ENCODE measurements around the gene TSC2.

Gene TSC2

GRCh38 chr16:2026461-2027023 lies 21.2 kb upstream of the TSC2 start, which contains the start of gene NHERF2:
TSS of gene NHERF2 (plus strand) at chr16:2026902. CDS start at chr16:2027006, 104 bp downstream.
- Histone ChIP-seq H3K4me3 (replicated peaks; ENCODE audit: low read depth, low read length) (peak within 1 kb of the TSS; percentile 34), H3K27me3 (replicated peaks; ENCODE audit: control insufficient read depth, insufficient read depth, low read length) (peaks cover 12% of the 10 kb centered on the region), H3K36me3 (ENCODE audit: control insufficient read depth, insufficient read depth, low read length) (no peaks in the 10 kb centered on the region)
- DNase-seq (ENCODE audit: extremely low read depth, insufficient read length), result peak; percentile 15
- TF ChIP-seq, protein P1, sequence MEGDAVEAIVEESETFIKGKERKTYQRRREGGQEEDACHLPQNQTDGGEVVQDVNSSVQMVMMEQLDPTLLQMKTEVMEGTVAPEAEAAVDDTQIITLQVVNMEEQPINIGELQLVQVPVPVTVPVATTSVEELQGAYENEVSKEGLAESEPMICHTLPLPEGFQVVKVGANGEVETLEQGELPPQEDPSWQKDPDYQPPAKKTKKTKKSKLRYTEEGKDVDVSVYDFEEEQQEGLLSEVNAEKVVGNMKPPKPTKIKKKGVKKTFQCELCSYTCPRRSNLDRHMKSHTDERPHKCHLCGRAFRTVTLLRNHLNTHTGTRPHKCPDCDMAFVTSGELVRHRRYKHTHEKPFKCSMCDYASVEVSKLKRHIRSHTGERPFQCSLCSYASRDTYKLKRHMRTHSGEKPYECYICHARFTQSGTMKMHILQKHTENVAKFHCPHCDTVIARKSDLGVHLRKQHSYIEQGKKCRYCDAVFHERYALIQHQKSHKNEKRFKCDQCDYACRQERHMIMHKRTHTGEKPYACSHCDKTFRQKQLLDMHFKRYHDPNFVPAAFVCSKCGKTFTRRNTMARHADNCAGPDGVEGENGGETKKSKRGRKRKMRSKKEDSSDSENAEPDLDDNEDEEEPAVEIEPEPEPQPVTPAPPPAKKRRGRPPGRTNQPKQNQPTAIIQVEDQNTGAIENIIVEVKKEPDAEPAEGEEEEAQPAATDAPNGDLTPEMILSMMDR (IDR thresholded peaks at IDR 0.05; ENCODE audit: insufficient read depth, low read length, poor library complexity, severe bottlenecking), result no peak

DNA sequence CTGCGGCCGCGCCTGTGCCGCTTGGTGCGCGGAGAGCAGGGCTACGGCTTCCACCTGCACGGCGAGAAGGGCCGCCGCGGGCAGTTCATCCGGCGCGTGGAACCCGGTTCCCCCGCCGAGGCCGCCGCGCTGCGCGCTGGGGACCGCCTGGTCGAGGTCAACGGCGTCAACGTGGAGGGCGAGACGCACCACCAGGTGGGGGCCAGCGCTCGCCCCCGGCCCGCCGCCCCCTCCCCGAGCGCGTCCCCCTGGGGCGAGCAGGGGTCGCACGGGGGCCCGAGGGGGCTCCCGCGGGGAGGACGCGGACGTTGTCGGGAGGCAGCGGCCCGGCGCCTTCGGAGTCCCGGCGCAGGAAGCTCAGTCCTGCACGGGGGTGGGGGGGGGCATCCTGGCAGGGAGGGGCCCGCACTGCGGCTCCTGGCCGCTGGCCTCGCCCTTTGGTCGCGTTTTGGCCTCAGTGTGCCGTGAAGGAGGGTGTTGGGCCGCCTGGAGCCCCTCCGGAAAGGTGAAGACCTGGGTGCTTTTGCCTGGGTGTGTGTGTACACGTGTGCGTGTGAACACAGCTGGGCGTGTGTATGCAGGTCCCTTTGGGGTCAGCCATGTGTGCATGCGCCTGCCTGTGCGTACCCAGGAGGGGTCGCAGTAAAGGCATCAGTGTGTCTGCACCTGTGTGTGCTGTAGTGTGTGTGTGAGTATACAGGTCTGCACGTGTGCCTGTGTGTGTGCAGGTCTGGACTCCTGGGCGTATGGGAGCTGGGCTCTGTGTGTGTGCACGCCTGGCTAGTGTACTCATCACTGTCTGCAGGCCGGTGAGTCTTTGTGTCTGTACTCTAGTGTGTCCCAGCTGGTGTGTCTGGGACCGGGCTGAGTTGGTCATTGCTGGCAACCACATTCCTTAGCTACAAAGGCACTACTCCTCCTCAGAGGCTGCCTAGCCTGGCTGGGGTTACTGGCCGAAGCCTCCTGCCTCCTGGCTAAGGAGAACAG lies 20.5 kb upstream of the TSC2 start:
- peak; percentile 23 for DNase-seq (ENCODE audit: extremely low read depth, insufficient read length)
- peak overlapping the region; percentile 34 for H3K4me3 ChIP-seq (replicated peaks; ENCODE audit: low read depth, low read length)
- peaks cover 12% of the 10 kb centered on the region for H3K27me3 ChIP-seq (replicated peaks; ENCODE audit: control insufficient read depth, insufficient read depth, low read length)
- H3K36me3 ChIP-seq (ENCODE audit: control insufficient read depth, insufficient read depth, low read length), result no peaks in the 10 kb centered on the region
- TF ChIP-seq, protein P1 (IDR thresholded peaks at IDR 0.05; ENCODE audit: insufficient read depth, low read length, poor library complexity, severe bottlenecking), result no peak

DNA sequence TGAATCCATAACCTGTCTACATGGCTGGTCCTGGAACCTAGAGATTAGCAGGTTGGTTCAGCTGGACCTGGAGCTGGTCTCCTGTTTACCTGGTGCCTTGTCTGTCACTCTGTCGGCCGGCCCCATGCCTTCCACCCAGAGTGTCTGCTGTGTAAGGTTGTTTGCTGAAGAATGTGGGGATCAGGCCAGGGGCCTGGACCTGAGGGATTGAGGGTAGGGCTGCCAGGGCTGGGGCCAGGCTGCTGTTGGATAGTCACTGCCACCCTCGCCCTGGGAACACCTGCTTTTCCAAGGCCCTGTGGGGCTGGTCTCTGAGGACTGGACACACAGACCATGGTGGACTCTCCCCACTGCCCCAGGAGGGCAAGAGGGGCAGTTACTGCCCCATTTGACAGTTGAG lies 19.6 kb upstream of the TSC2 start:
- H3K4me3 ChIP-seq (replicated peaks; ENCODE audit: low read depth, low read length), result no peak overlapping the region
- DNase-seq (ENCODE audit: extremely low read depth, insufficient read length), result no peak
- H3K36me3 ChIP-seq (ENCODE audit: control insufficient read depth, insufficient read depth, low read length), result no peaks in the 10 kb centered on the region
- TF ChIP-seq, protein P1 (IDR thresholded peaks at IDR 0.05; ENCODE audit: insufficient read depth, low read length, poor library complexity, severe bottlenecking), result no peak
- peaks cover 12% of the 10 kb centered on the region for H3K27me3 ChIP-seq (replicated peaks; ENCODE audit: control insufficient read depth, insufficient read depth, low read length)

- no peaks in the 10 kb centered on the region for H3K36me3 ChIP-seq (ENCODE audit: control insufficient read depth, insufficient read depth, low read length)
- TF ChIP-seq, protein P1 (IDR thresholded peaks at IDR 0.05; ENCODE audit: insufficient read depth, low read length, poor library complexity, severe bottlenecking), result no peak
- H3K4me3 ChIP-seq (replicated peaks; ENCODE audit: low read depth, low read length), result no peak overlapping the region
- no peak for DNase-seq (ENCODE audit: extremely low read depth, insufficient read length)
- H3K27me3 ChIP-seq (replicated peaks; ENCODE audit: control insufficient read depth, insufficient read depth, low read length), result peaks cover 12% of the 10 kb centered on the region
These were observed 19.1 kb upstream of the TSC2 start for GRCh38 chr16:2028620-2029220.

GRCh38 chr16:2029350-2029749 lies 18.4 kb upstream of the TSC2 start:
- TF ChIP-seq, protein P1 (IDR thresholded peaks at IDR 0.05; ENCODE audit: insufficient read depth, low read length, poor library complexity, severe bottlenecking), result no peak
- Histone ChIP-seq H3K36me3 (ENCODE audit: control insufficient read depth, insufficient read depth, low read length) (no peaks in the 10 kb centered on the region), H3K4me3 (replicated peaks; ENCODE audit: low read depth, low read length) (no peak overlapping the region), H3K27me3 (replicated peaks; ENCODE audit: control insufficient read depth, insufficient read depth, low read length) (peaks cover 12% of the 10 kb centered on the region)
- DNase-seq (ENCODE audit: extremely low read depth, insufficient read length), result no peak
